LoVo (cell line): ENCODE results near the gene GPR158.

Experiments used
- DNase-seq: peaks from one replicate; pipeline ENCODE4 v3.0.0-alpha.2; 2016; ENCODE audit warnings: low spot score

Gene GPR158

GRCh38 chr10:25504838-25505237 is 330.0 kb downstream of the GPR158 start:
- no peak for DNase-seq

GRCh38 chr10:25505466-25505865 is 330.7 kb downstream of the GPR158 start:
- DNase-seq: no peak

DNA sequence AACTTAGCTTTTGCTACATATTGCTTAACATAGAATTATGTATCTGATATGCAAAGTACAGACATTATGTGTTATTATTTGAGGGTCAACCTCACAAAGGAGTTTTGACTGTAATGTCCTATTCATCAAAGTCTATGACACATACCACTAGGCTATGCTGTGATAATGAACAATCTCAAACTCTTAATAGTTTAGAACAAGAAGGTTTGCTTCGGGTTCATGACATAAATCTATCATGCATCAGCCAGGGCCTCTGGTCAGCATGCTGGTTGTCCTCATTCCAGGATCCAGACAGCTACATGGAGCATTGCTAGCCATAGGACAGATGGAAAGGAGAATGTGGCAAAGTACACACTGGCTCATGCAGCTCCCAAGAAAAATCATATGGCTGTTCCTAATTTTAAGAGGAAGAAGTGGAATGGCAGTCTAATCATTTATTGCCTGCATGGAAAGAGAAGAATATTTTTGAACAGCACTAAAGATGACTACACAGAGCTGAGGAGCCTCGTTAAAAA is 332.1 kb downstream of the GPR158 start:
- no peak for DNase-seq

DNA sequence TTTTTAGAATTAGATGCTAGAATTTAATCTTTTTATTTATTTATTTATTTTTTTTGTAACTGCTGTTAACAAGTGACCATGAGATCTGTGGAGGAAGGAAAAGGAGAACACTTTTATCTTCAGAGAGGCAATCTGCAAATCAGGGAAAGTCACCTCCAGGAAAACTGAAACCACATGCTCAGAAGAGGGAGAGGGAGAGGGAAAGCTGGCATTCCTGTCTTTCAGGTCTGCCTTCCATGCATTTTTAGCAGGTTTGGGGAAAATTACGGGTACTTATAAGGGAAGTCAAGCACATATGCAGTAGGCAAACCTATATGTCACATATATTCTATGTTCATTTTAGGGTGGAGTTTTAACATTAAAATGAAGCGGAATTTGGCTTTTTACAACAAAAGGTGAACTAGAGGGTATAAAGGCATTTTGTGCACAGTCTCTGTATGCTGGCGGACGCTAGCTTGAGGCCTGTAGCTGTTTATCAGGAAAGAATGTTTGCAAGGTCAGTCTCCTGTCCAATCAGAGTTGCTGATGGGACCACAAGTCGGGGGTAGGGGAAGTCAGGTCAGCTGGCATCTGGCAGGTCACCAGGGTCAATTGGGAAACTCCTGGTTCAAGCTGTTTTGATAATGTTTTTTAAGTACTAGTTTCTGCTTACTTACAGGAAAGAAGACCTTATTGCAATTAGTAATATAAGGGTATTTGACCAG is 333.5 kb downstream of the GPR158 start:
- DNase-seq: no peak

- DNase-seq: no peak
Observed at GRCh38 chr10:25509151-25509550, 334.4 kb downstream of the GPR158 start.

GRCh38 chr10:25522294-25522693 is 347.5 kb downstream of the GPR158 start:
- DNase-seq: no peak

DNA sequence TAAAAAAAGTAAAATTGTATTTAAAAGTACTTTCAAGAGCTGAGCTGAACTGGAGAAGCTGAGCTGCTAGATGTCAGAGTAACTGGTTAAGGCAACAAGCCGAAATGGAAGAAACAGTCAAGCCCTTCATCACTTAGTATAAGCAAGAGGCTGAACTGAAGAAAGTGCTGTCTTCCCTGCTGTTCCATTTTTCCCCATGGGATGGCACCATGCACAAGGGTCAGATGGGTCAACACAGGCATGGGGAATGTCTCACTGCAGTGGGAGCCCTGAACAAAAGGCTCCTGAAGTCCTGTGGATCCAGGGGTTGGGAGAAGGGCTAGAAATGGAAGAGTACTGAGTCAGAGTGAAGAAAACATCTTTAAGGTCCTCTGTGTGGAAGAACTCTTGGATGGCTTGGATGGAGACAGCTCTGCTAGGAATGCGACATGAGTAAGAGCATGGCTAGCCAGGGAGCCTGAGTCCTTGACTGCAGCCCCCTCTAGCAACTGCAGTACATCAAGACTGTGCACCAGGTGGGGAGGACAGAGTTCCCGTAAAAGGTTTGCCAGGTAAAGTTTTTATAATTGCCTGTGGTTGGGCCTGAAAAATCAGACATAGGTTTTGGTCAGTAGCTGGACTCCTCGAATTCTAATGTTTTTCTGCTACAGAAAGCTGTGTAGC is 348.3 kb downstream of the GPR158 start:
- DNase-seq: no peak

DNA sequence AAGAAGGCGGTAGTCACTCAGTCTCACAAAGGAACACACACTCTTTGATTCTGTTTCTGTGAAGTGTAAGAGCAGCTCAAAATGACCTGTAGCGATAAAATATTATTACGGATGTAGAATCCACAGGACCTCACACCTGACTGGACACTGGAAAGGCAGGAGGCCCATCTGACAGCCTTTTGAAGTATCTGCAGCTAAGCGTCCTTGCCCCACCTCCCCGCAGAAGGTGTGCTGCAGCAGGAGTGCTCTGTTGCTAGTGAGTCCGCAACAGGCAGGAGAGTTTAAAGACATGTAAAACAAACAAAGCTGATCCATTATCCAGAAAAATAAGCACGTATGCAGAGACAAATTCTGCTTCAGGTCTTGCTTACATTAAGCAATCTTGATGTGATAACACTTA is 355.5 kb downstream of the GPR158 start:
- no peak for DNase-seq

DNA sequence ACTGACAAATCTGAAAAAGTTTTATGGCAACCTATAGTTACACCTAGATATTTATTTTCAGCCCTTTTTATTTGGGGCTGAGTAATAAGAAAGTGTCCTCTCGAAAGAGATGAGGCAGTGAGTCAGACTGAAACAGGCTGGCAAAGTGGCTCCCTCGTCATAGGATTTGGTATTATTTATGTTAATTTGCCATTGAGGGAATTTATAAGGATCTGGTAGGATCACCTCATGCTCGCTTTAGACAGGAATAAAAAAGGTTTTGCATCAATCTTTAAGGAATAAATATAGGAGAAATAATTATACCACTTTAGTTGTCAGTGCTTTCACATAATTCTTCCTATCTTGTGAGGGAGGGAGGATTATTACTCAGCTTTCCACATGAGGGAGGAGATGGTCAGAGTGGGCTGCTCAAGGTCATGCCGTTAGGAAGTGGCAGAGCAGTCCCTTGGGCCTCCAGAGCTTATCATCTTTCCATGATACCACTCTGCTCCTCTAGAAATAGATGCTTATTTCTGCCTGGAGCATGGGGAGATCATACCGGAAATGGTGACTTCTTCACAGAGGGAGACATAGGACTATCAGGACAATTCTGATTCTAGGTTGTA is 356.8 kb downstream of the GPR158 start:
- no peak for DNase-seq

DNA sequence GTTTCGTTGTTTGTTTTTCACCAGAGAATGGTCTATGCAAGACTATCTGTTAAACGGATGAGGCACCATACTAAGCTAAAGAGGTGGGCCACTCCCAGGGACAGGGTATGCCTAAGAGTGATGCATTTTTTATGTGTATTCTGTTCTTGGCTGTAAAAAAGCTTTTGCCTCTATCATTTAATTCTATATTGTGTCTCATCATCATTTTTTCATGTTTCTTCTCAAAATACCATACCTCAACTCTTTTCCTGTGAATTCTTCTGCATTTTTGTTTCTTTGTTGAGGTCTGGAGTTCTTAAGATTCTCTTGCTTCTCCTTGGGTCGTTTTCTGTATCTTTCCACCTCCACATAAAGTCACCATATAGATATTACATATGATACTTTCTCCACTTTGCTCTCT is 357.4 kb downstream of the GPR158 start:
- no peak for DNase-seq

DNA sequence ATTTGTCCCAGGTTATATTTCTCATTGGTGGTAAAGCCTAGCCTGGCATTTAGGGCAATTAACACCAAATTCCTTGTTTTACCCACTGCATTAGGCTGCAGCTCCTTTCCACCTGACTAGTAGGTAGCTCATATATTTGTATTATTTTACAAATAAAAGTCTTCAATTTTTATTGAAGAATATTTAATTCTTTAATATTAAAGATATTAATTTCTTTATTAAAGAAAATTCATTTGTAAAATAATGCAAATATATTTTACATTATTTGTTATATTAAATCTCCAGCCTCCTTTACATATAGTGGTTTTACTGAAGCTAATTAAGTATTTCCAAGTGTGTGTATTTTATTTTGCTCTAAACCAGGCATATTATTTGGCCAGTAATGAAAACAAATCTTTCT is 361.2 kb downstream of the GPR158 start:
- no peak for DNase-seq

GRCh38 chr10:25547382-25547781 is 372.6 kb downstream of the GPR158 start:
- no peak for DNase-seq

GRCh38 chr10:25552283-25552919 is 377.6 kb downstream of the GPR158 start:
- no peak for DNase-seq

DNA sequence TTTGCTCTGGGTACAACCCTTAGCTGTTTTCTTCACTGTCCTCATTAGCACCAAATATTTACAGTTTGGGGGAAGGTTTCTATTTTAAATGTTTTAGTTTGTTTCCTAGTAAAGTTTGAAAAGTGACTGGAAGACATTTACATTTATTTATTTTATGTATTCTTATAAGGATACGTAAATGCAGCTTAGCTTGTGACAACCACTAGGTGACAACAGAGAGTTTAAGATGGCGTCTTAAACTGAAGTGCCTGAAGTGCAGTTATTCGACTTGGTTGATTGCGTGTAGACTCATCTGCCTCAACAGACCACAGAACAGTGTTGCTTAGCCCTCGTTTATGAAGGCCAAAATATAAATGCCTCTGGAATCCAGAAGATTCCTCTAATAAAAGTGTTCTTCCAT is 381.1 kb downstream of the GPR158 start:
- no peak for DNase-seq

DNA sequence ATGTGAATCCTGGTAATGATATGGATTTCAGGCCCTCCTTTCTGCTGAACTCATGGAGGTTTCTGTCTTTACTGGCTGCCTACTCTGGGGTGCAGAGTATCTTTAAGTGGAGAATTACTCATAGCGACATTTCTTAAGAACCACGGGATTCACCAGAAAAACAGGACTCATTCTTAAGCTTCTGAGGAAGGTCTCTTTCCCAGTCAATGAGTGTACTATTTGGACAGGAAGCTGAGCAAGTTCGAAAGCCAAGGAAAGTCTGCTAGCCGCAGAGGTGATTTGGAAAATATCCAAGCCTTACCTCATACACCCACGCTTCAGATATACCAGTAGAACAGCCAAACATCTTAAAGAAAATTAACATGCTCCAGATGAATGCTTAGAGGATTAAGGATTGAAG is 381.7 kb downstream of the GPR158 start:
- DNase-seq: no peak

DNA sequence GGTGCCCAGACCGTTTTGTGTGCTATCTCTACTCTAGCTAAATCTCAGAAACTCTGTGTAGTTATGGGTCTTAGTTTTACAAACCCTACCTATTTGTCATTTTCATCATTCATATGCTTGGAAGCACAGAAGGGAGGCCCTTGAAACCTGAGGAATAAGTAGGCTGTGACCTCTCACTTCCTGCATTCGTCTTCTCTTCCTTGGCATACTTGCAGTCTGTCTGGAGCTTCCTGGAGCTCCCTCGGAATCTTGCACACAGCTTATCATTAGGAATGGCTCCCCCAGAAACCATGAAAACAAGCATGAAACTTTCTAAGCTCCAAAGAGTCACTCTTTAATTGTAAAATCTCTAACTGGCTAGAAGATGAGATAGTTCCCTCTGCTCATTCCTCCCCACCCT is 382.3 kb downstream of the GPR158 start:
- DNase-seq: no peak

- no peak for DNase-seq
Observed at GRCh38 chr10:25561758-25562157, 387.0 kb downstream of the GPR158 start.

GRCh38 chr10:25562547-25562946 is 387.7 kb downstream of the GPR158 start:
- no peak for DNase-seq

DNA sequence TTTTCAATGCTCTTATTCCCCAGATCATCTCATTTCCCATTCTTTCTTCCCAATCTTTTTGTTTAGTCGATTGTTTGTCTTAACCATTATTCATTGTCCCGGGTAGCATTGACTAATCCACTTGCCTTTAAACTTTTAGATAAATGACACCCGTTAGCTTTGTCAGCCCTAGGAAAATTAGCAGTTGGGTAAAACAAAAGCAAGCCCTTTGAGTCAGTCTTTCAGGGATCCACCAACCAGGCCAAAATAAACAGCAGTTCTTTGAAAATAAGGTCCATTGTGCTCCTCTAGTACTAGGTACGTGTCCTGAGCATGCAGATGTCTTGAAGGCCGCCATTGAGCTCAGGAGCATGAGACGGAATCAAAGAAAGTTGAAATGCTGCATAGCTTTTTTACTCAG is 389.6 kb downstream of the GPR158 start:
- DNase-seq: no peak

GRCh38 chr10:25565570-25565969 is 390.8 kb downstream of the GPR158 start:
- DNase-seq: no peak

- DNase-seq: no peak
Observed at GRCh38 chr10:25573316-25573715, 398.5 kb downstream of the GPR158 start.

- no peak for DNase-seq
Observed at GRCh38 chr10:25575343-25575742, 400.5 kb downstream of the GPR158 start.

GRCh38 chr10:25578061-25578460 is 403.3 kb downstream of the GPR158 start:
- no peak for DNase-seq
